IMR-90 (cell line): ENCODE data around the gene BEAN1. TPM values are rescaled to one million over a fixed set of nuclear protein-coding genes. Genes with fewer than 3 reads are reported as not detected.

Source experiments
- ATAC-seq: fragments of 200-7000 bp; cut with Tn5 transposase; 2 replicates; pipeline ENCODE4 v1.9.1; 2020; ENCODE audit warnings: low read depth, mild to moderate bottlenecking, moderate library complexity
- BruUV-seq: library from RNA; stranded (reverse); fragments of 400-500 nt; replicated peaks from 2 replicates; lab custom pipeline; 2021; lab: Mats Ljungman, UMichigan
- CTCF ChIA-PET: fragments of 300-600 bp; formaldehyde crosslinking; extraction: SDS; loops from one replicate; lab custom pipeline; 2021; ENCODE audit warnings: antibody characterized with exemption; lab: Yijun Ruan, JAX
- POLR2A ChIA-PET: fragments of 300-600 bp; sonication (Branson Sonifier 250); formaldehyde crosslinking; loops from one replicate; lab custom pipeline; 2022; ENCODE audit warnings: antibody characterized with exemption; ENCODE audit not compliant: unreplicated experiment; lab: Charles Lee
- DNase-seq: peaks from one replicate; pipeline ENCODE4 v3.0.0; 2013
- H2AFZ ChIP-seq: replicated peaks from 2 replicates; pipeline ENCODE3; 2013; ENCODE audit warnings: low read length, mild to moderate bottlenecking; ENCODE audit not compliant: poor library complexity
- H2AK5ac ChIP-seq: 2 replicates; pipeline ENCODE4 v1.6.1; 2013; ENCODE audit warnings: low read depth, low read length, inconsistent platforms
- H2AK9ac ChIP-seq: replicated peaks from 2 replicates; pipeline ENCODE3; 2013; ENCODE audit warnings: mild to moderate bottlenecking, low read depth, low read length, moderate library complexity; ENCODE audit not compliant: poor library complexity
- H2BK120ac ChIP-seq: 2 replicates; pipeline ENCODE4 v1.6.1; 2013; ENCODE audit warnings: low read depth, low read length, inconsistent platforms
- H2BK15ac ChIP-seq: 3 replicates; pipeline ENCODE4 v1.6.1; 2013; ENCODE audit warnings: low read depth, low read length, inconsistent platforms
- H2BK20ac ChIP-seq: 2 replicates; pipeline ENCODE4 v1.6.1; 2013; ENCODE audit warnings: low read depth, mild to moderate bottlenecking, inconsistent platforms, low read length, moderate library complexity
- H2BK5ac ChIP-seq: 2 replicates; pipeline ENCODE4 v1.6.1; 2013; ENCODE audit warnings: mild to moderate bottlenecking, low read depth, low read length, inconsistent platforms; ENCODE audit not compliant: poor library complexity, severe bottlenecking
- H3K14ac ChIP-seq: replicated peaks from 2 replicates; pipeline ENCODE4 v1.6.1; 2013; ENCODE audit warnings: low read depth, low read length, inconsistent platforms
- H3K18ac ChIP-seq: 2 replicates; pipeline ENCODE4 v1.6.1; 2013; ENCODE audit warnings: low read depth, low read length, control low read depth
- H3K23ac ChIP-seq: 2 replicates; pipeline ENCODE4 v1.6.1; 2013; ENCODE audit warnings: low read depth, low read length, inconsistent platforms
- H3K27ac ChIP-seq: 2 replicates; pipeline ENCODE4 v1.5.1; 2013; ENCODE audit warnings: mild to moderate bottlenecking, control low read depth, low read length; ENCODE audit not compliant: insufficient read depth
- H3K27me3 ChIP-seq: 2 replicates; pipeline ENCODE4 v1.6.1; 2013; ENCODE audit warnings: low read length; ENCODE audit not compliant: control insufficient read depth, insufficient read depth
- H3K36me3 ChIP-seq: 2 replicates; pipeline ENCODE4 v1.6.1; 2013; ENCODE audit warnings: low read length, mixed read lengths; ENCODE audit not compliant: control insufficient read depth, insufficient read depth
- H3K4ac ChIP-seq: 2 replicates; pipeline ENCODE4 v1.6.1; 2013; ENCODE audit warnings: low read depth, low read length, inconsistent platforms
- H3K4me1 ChIP-seq: 2 replicates; pipeline ENCODE4 v1.6.1; 2013; ENCODE audit warnings: low read length, mixed read lengths; ENCODE audit not compliant: control insufficient read depth, insufficient read depth
- H3K4me2 ChIP-seq: 2 replicates; pipeline ENCODE4 v1.6.1; 2013; ENCODE audit warnings: low read depth, mild to moderate bottlenecking, control low read depth, low read length, moderate library complexity
- H3K4me3 ChIP-seq: 2 replicates; pipeline ENCODE4 v1.5.1; 2013; ENCODE audit warnings: low read depth, mild to moderate bottlenecking, control low read depth, low read length, moderate library complexity; ENCODE audit not compliant: insufficient read depth
- H3K56ac ChIP-seq: 2 replicates; pipeline ENCODE4 v1.6.1; 2013; ENCODE audit warnings: low read length, inconsistent platforms; ENCODE audit not compliant: insufficient read depth; ENCODE audit errors: extremely low read depth
- H3K79me1 ChIP-seq, 2 experiments: 2 replicates each; pipeline ENCODE4 v1.6.1; 2013; ENCODE audit warnings: low read length in 2 of 2, inconsistent platforms in 1 of 2, low read depth in 1 of 2
- H3K9ac ChIP-seq: 2 replicates; pipeline ENCODE4 v1.6.1; 2013; ENCODE audit warnings: low read depth, low read length, control low read depth
- H3K9me1 ChIP-seq: 2 replicates; pipeline ENCODE4 v1.6.1; 2013; ENCODE audit warnings: low read length, inconsistent platforms; ENCODE audit not compliant: insufficient read depth
- H3K9me3 ChIP-seq: 2 replicates; pipeline ENCODE4 v1.6.1; 2013; ENCODE audit warnings: low read length; ENCODE audit not compliant: control insufficient read depth, insufficient read depth
- H4K20me1 ChIP-seq: 2 replicates; pipeline ENCODE4 v1.6.1; 2013; ENCODE audit warnings: low read length, inconsistent platforms; ENCODE audit not compliant: insufficient read depth
- H4K5ac ChIP-seq: 2 replicates; pipeline ENCODE4 v1.6.1; 2013; ENCODE audit warnings: mild to moderate bottlenecking, low read depth, low read length, control low read depth
- H4K8ac ChIP-seq, 2 experiments: 2 replicates each; pipeline ENCODE4 v1.6.1; 2013; ENCODE audit warnings: low read depth in 2 of 2, low read length in 2 of 2, control low read depth in 1 of 2, inconsistent platforms in 1 of 2
- H4K91ac ChIP-seq: 2 replicates; pipeline ENCODE4 v1.6.1; 2013; ENCODE audit warnings: low read depth, low read length, inconsistent platforms; ENCODE audit not compliant: insufficient read depth
- CEBPB ChIP-seq: IDR thresholded peaks from 2 replicates; pipeline ENCODE4 v1.6.1; 2012; ENCODE audit warnings: low read depth, low read length, improper control_type of control experiment
- ELK1 ChIP-seq: fragments of 150-350 bp; IDR thresholded peaks from 2 replicates; pipeline ENCODE4 v1.6.1; 2016; ENCODE audit warnings: low read depth, mild to moderate bottlenecking, low read length, moderate library complexity, borderline replicate concordance
- FOS ChIP-seq: fragments of 150-350 bp; IDR thresholded peaks from 2 replicates; pipeline ENCODE4 v1.6.1; 2016; ENCODE audit warnings: low read depth, low read length
- WGBS, 2 experiments: methylation state at CpG; one replicate each; pipeline versions ENCODE4 v1.1.5 to v1.1.7; 2013; ENCODE audit warnings: missing lambda C conversion rate in 2 of 2; ENCODE audit not compliant: insufficient read length in 1 of 2; ENCODE audit errors: extremely low coverage in 2 of 2; 5-methylcytosine and 5-hydroxymethylcytosine counted together
- dilution Hi-C: fragments of 300-500 bp; cut with HindIII; formaldehyde crosslinking; loops from one replicate; pipeline ENCODE4 v1.14.3; 2018; ENCODE audit warnings: low sequenced_read_pairs; ENCODE audit not compliant: unreplicated experiment
- in situ Hi-C: fragments of 300-500 bp; cut with MboI; formaldehyde crosslinking; loops from 3 replicates; pipeline ENCODE4 v1.14.3; 2019; ENCODE audit warnings: low sequenced_read_pairs, inconsistent platforms, mixed read lengths
- intact Hi-C: fragments of 100-400 bp; cut with micrococcal nuclease; formaldehyde crosslinking; loops from 2 replicates; pipeline ENCODE4 v1.10.0; 2022
- polyA plus RNA-seq, 3 experiments: library from polyadenylated mRNA; depleted of rRNA; stranded (reverse); fragments of >200 nt; gene quantifications; 2 replicates each; pipeline ENCODE4 v1.2.3, GENCODE V29; 2012; ENCODE audit warnings: low replicate concordance in 1 of 3
- total RNA-seq: library from RNA; depleted of rRNA; stranded (reverse); fragments of >200 nt; gene quantifications from 2 replicates; pipeline ENCODE4 v1.2.3, GENCODE V29; 2012

The BEAN1 gene
- total and polyA plus RNA-seq, 2 of the 4 experiments (the other 2 are of a cell fraction): not detected

- no peak overlapping the region for H3K9ac ChIP-seq
- no peak overlapping the region for H3K56ac ChIP-seq
- no peak overlapping the region for H3K14ac ChIP-seq
- ChIA-PET CTCF (no interaction called here), POLR2A (no interaction called here)
- in situ Hi-C loops: no loop called here
- no peak overlapping the region for H2AK5ac ChIP-seq
- no peaks in the 10 kb centered on the region for H3K79me1 ChIP-seq
- H3K4ac ChIP-seq: no peak overlapping the region
- no peak overlapping the region for H2BK20ac ChIP-seq
- no peak overlapping the region for H3K4me3 ChIP-seq
- no peak overlapping the region for H3K27ac ChIP-seq
- no peaks in the 10 kb centered on the region for H3K9me3 ChIP-seq
- intact Hi-C loops: no loop called here
- no peak overlapping the region for H3K18ac ChIP-seq
- peaks cover 10% of the 10 kb centered on the region; the same call in 1 of the 2 replicates for H3K4me1 ChIP-seq
- H2AK9ac ChIP-seq: no peak overlapping the region
- H3K9me1 ChIP-seq: peaks cover 7% of the 10 kb centered on the region; the same call in 1 of the 2 replicates
- dilution Hi-C loops: no loop called here
- no peak overlapping the region for H2BK15ac ChIP-seq
- TF ChIP-seq FOS (no peak), CEBPB (0 out of 2 replicates have a peak, but pooled peaks have one; percentile 9), ELK1 (no peak)
- no TSS peak for BruUV-seq
- no peak overlapping the region for H4K5ac ChIP-seq
- no peak overlapping the region for H3K4me2 ChIP-seq
- no peak overlapping the region for H3K23ac ChIP-seq
- H3K27me3 ChIP-seq: no peaks in the 10 kb centered on the region
- no peaks in the 10 kb centered on the region for H4K20me1 ChIP-seq
- H2AFZ ChIP-seq: no peak overlapping the region
- no peak for ATAC-seq
- DNase-seq: no peak
- no peak overlapping the region for H4K8ac ChIP-seq
- no peak overlapping the region for H4K91ac ChIP-seq
- WGBS, 2 experiments: no CpG with 5 or more reads among the region's 3 CpGs
- no peak overlapping the region for H2BK120ac ChIP-seq
- no peak overlapping the region for H2BK5ac ChIP-seq
- no peaks in the 10 kb centered on the region for H3K36me3 ChIP-seq
These were observed 76.5 kb downstream of the BEAN1 start for GRCh38 chr16:66503612-66504011.
